Adipocyte (in vitro differentiated cells): ENCODE results near the gene MLLT3.

Experiments used
- DNase-seq: peaks from one replicate; pipeline ENCODE4 v3.0.0-alpha.2; 2015; ENCODE audit warnings: low read depth
- H3K27me3 ChIP-seq: replicated peaks from 2 replicates; pipeline ENCODE4 v1.7.0; 2013; ENCODE audit warnings: mild to moderate bottlenecking, low read length, moderate library complexity; ENCODE audit not compliant: control insufficient read depth, insufficient read depth
- H3K36me3 ChIP-seq: 2 replicates; pipeline ENCODE4 v1.7.0; 2013; ENCODE audit warnings: low read length, mild to moderate bottlenecking, moderate library complexity; ENCODE audit not compliant: control insufficient read depth, insufficient read depth, severe bottlenecking
- H3K4me1 ChIP-seq: 2 replicates; pipeline ENCODE4 v1.7.0; 2013; ENCODE audit warnings: mild to moderate bottlenecking, low read length, moderate library complexity; ENCODE audit not compliant: control insufficient read depth, insufficient read depth
- H3K4me3 ChIP-seq: 2 replicates; pipeline ENCODE4 v1.7.0; 2013; ENCODE audit warnings: mild to moderate bottlenecking, low read length, moderate library complexity
- H3K9ac ChIP-seq: 2 replicates; pipeline ENCODE4 v1.7.0; 2013; ENCODE audit warnings: mild to moderate bottlenecking, low read length, moderate library complexity
- H3K9me3 ChIP-seq: 2 replicates; pipeline ENCODE4 v1.7.0; 2013; ENCODE audit warnings: mild to moderate bottlenecking, low read length, moderate library complexity; ENCODE audit not compliant: control insufficient read depth

Gene MLLT3

GRCh38 chr9:20557285-20557684 lies 65.0 kb downstream of the MLLT3 start:
- no peak overlapping the region for H3K4me3 ChIP-seq
- H3K9me3 ChIP-seq = no peaks in the 10 kb centered on the region
- H3K9ac ChIP-seq = no peak overlapping the region
- H3K4me1 ChIP-seq = peaks cover 23% of the 10 kb centered on the region
- no peaks in the 10 kb centered on the region for H3K36me3 ChIP-seq
- no peaks in the 10 kb centered on the region for H3K27me3 ChIP-seq
- DNase-seq = no peak

DNA sequence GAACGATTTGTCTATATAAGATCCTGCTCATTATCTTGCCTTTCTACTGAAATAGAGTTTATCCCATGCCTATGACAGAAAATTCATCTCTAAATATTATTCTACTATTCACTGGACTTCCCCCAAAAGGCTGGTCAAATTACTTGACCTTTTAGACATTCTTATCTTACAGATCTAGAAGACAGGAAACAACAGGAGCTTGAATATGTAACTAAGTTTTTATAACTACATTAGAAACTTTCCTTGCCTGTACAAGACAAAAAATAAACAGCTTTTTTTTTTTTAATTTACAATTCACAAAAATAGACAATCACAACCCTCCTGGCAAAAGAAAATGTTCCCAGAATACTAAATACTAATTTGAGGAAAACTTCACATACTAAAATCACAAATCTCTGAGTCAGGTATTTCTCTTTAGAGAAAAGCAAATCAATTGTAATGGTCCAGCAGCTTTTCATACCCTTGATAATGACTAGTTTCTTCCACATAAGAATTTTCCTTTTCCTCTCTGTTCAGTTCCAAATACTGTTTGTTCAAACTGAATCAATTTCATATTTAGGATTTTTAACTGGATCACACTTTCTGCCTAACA lies 68.6 kb downstream of the MLLT3 start:
- Histone ChIP-seq H3K27me3 (no peaks in the 10 kb centered on the region), H3K9ac (no peak overlapping the region), H3K9me3 (no peaks in the 10 kb centered on the region), H3K4me1 (peaks cover 18% of the 10 kb centered on the region), H3K36me3 (no peaks in the 10 kb centered on the region), H3K4me3 (no peak overlapping the region)
- no peak for DNase-seq

DNA sequence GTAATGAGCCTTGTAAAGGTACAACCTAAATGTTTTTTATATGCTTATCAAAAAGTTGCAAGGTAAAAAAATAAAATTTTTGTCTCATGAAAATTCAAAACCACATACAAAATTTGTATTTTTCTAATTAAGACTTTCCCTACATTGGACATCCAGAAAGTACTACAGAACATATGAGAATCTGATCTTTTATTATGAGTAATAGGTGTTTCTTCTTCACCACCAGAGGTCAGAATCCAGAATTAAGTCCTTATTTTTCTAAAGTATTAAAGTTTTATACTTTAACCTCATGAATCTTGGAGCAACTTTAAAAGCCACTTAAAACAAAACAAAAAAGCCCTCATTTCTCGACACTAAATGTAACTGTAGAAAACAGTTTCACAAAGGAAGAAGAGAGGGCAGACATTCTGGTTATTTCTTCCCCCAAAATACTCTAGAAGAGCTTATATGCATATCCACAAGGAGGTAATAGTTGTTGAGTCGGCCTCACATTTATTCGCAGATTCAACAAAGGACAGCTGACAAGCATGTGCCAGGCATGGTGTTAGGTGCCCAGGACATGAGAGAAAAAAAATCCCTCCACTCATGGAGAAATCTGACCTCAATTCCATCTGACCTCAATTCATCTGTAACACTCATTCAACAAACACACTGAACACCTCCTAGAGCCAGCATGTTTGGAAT lies 69.3 kb downstream of the MLLT3 start:
- H3K9ac ChIP-seq = no peak overlapping the region
- no peaks in the 10 kb centered on the region for H3K9me3 ChIP-seq
- no peaks in the 10 kb centered on the region for H3K27me3 ChIP-seq
- peaks cover 13% of the 10 kb centered on the region for H3K4me1 ChIP-seq
- no peaks in the 10 kb centered on the region for H3K36me3 ChIP-seq
- no peak overlapping the region for H3K4me3 ChIP-seq
- DNase-seq = peak; percentile 40

DNA sequence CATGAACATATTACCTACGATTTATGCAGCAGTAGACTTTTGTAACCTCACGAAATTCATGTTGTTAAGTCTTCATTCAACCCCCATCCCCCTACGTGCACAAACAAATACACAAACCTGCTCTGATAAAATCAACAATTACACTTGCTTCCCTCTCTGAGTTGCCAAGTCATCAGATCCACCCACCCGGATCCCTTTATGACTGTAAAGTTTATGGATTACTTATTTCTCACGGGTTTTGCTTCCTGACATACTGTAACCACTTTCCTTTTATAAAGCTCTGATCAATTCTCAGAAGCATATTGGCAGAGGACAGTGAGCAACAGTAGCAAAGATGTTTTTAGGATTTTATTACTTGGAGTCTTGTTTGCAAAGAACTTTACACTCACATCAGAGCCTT lies 70.5 kb downstream of the MLLT3 start:
- DNase-seq = no peak
- Histone ChIP-seq H3K9ac (no peak overlapping the region), H3K36me3 (no peaks in the 10 kb centered on the region), H3K27me3 (no peaks in the 10 kb centered on the region), H3K9me3 (no peaks in the 10 kb centered on the region), H3K4me1 (peaks cover 10% of the 10 kb centered on the region), H3K4me3 (no peak overlapping the region)

DNA sequence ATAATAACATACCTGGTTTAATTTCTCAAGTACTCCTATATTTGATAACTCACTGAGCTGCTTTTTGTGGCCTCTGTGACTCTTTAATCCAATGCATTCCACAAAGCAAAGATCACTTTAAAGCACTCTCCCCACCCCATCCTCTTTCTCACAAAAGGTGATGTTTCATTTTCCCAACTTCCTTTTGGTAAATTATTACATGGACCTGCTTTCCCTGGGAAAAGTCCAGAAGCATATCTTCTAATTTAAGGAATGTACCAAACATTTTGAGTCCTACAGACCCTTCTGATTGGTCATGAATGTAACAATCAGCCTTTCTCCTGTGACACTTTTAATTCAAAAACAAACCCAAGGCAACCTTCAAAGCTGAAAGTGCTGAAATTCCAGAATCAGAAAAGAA lies 71.1 kb downstream of the MLLT3 start:
- no peak overlapping the region for H3K4me3 ChIP-seq

GRCh38 chr9:20550326-20550725 lies 72.0 kb downstream of the MLLT3 start:
- Histone ChIP-seq H3K9ac (no peak overlapping the region), H3K9me3 (no peaks in the 10 kb centered on the region), H3K4me1 (peaks cover 10% of the 10 kb centered on the region), H3K27me3 (no peaks in the 10 kb centered on the region), H3K36me3 (no peaks in the 10 kb centered on the region), H3K4me3 (no peak overlapping the region)
- DNase-seq = no peak

More for the DNA sequence above, 71.1 kb downstream of the MLLT3 start:
- H3K27me3 ChIP-seq = no peaks in the 10 kb centered on the region
- H3K36me3 ChIP-seq = no peaks in the 10 kb centered on the region
- peaks cover 10% of the 10 kb centered on the region for H3K4me1 ChIP-seq
- H3K9ac ChIP-seq = no peak overlapping the region
- no peak for DNase-seq
- no peaks in the 10 kb centered on the region for H3K9me3 ChIP-seq

GRCh38 chr9:20549053-20549452 lies 73.2 kb downstream of the MLLT3 start:
- H3K36me3 ChIP-seq = no peaks in the 10 kb centered on the region
- H3K9ac ChIP-seq = no peak overlapping the region
- no peak overlapping the region for H3K4me3 ChIP-seq
- no peaks in the 10 kb centered on the region for H3K9me3 ChIP-seq
- H3K27me3 ChIP-seq = no peaks in the 10 kb centered on the region
- no peak for DNase-seq
- H3K4me1 ChIP-seq = peaks cover 10% of the 10 kb centered on the region

DNA sequence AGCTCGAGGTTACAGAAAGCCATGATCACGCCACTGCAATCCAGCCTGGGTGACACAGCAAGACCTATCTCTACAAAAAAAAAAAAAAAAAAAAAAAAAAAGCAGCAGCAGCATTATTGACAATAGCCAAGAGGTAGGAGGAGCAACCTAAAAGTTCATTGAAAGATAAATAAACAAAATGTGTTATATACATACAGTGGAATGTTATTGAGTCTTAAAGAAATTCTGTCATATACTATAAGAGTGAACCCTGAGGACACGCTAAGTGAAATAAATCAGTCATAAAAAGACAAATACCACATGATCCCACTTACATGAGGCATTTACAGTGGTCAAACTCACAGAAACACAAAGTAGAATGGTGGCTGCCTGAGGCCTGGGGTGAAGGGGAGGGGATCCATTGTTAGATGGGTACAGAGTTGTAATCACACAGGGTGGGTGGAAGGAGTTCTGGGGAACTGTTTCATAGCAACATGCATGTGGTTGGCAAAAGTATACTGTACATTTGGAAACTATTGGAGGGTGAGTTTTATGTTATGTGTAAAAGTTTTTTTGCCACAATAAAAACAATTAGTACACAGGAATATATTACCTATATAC lies 77.2 kb downstream of the MLLT3 start:
- Histone ChIP-seq H3K36me3 (no peaks in the 10 kb centered on the region), H3K9me3 (peaks cover 5% of the 10 kb centered on the region), H3K9ac (no peak overlapping the region), H3K27me3 (no peaks in the 10 kb centered on the region), H3K4me1 (peaks cover 9% of the 10 kb centered on the region), H3K4me3 (no peak overlapping the region)
- no peak for DNase-seq

DNA sequence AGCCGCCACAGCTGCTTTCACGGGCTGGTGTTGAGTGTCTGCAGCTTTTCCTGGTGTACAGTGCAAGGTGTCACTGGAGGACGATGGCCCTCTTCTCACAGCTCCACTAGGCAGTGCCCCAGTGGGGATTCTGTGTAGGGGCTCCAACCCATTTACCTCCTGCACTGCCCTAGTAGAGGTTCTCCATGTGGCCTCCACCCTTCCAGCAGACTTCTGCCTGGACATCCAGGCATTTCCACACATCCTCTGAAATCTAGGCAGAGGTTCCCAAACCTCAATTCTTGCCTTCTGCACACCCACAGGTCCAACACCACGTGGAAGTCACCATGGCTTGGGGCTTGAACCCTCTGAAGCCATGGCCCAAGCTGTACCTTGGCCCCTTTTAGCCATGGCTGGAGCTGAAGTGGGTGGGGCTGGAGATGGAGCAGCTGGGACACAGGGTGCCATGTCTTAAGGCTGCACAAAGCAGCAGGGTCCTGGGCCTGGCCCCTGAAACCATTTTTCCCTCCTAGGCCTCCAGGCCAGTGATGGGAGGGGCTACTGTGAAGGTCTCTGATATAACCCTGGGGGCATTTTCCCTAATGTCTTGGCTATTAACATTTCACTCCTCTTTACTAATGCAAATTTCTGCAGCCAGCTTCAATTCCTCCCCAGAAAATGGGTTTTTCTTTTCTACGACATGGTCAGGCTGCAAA lies 82.0 kb downstream of the MLLT3 start:
- H3K9me3 ChIP-seq = peaks cover 5% of the 10 kb centered on the region
- no peaks in the 10 kb centered on the region for H3K36me3 ChIP-seq
- no peak for DNase-seq
- peaks cover 22% of the 10 kb centered on the region for H3K4me1 ChIP-seq
- H3K9ac ChIP-seq = no peak overlapping the region
- H3K27me3 ChIP-seq = no peaks in the 10 kb centered on the region
- H3K4me3 ChIP-seq = no peak overlapping the region

DNA sequence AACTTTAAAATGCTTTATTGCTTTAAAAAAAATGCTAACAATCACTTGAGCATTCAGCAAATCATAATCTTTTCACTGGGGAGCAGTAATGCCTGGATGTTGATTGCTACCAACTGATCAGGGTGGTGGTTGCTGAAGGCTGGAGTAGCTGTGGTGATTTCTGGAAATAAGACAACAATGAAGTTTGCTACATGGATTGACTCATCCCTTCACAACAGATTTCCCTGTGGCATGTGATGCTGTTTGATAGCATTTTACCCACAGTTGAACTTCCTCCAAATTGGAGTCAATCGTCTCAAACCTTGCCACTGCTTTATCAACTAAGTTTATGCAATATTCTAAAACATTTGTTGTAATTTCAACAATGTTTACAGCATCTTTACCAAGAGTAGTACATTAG lies 83.3 kb downstream of the MLLT3 start:
- Histone ChIP-seq H3K4me3 (no peak overlapping the region), H3K9ac (no peak overlapping the region), H3K9me3 (peaks cover 5% of the 10 kb centered on the region), H3K27me3 (no peaks in the 10 kb centered on the region), H3K4me1 (peaks cover 22% of the 10 kb centered on the region), H3K36me3 (no peaks in the 10 kb centered on the region)
- no peak for DNase-seq

GRCh38 chr9:20538092-20538491 lies 84.2 kb downstream of the MLLT3 start:
- H3K4me1 ChIP-seq = peaks cover 17% of the 10 kb centered on the region
- no peaks in the 10 kb centered on the region for H3K36me3 ChIP-seq
- DNase-seq = no peak
- no peak overlapping the region for H3K4me3 ChIP-seq
- peaks cover 5% of the 10 kb centered on the region for H3K9me3 ChIP-seq
- H3K27me3 ChIP-seq = no peaks in the 10 kb centered on the region
- H3K9ac ChIP-seq = no peak overlapping the region
